Measurements from ENCODE around the gene CCDC194.
A peak's percentile ranks its signal among the peaks of the same experiment; 100 is the strongest.

The CCDC194 gene, protein sequence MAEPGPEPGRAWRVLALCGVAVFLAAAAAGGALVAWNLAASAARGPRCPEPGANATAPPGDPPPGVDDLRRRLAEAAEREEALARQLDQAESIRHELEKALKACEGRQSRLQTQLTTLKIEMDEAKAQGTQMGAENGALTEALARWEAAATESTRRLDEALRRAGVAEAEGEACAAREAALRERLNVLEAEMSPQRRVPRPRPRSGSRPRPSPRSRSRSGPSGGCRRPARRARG

DNA sequence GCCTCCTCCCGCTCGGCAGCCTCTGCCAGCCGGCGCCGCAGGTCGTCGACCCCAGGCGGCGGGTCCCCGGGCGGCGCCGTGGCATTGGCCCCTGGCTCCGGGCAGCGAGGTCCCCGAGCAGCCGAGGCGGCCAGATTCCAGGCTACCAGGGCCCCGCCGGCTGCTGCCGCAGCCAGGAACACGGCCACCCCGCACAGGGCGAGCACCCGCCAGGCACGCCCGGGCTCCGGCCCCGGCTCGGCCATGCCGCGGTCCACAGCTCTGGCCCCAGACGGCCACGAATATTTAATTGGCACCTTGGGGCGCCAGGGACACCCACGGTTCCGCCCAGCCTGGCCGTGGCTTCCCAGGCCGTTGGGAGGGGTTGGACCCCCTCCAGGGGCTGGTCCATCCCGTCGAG is at the start of gene CCDC194:
Gene CCDC194 (minus strand): TSS at position 283 of the 400 bp plus-strand sequence. CDS start 38 bp downstream, at position 245.
- DNase-seq = no peak

DNA sequence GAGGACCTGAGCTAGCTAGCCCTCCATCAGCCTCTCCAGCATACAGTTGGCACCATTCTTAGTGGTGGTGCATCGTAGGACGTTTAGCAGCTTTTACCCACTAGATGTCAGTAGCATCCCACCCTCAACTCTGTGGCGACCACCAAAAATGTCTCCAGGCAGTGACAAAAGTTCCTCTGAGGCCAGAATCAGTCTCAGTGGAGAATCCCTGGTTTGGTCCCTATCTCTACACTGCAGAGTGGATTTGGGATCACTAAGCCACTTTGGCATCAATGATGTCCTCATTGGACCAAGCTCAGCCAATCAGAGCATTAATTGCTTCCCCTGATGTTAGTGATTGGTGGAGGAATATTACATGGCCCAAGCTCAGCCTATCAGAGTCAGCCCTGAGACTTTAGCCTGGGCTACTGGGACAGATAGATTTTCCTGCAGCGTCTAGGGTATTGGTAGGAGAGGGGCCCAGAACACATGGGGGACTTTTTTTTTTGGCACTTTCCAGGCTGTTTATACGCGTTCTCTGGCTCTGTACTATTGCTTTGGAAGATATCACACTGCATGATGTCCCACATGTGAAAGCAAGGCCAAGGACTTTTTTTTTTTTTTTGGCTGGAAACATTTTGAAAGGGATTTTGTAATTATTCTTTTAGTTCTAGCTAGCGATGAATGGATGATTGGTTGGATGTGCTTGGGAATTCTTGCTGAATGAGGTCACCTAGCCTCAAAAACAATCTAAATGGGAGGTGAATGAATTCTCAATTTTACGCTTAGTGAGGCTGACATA is 47.4 kb upstream of the CCDC194 start:
- peak; percentile 13 for DNase-seq

DNA sequence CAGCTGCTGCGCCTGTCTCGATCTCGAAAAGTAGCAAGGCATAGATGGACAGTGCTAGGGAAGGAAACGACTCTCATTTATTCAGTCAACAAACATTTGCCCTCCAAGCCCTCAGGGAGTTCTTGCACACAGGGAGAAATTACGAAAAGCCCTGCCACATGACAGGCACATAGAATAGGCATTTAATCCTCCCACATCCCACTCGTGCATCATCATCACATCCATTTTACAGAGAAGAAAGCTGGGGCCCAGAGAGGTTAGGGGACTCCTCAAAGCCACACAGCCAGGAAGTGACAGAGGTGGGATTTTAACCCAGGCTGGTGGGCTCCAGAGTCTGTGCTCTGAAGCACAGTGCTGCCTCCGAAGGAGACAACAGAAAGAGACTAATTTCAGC is 42.9 kb upstream of the CCDC194 start:
- DNase-seq = no peak

DNA sequence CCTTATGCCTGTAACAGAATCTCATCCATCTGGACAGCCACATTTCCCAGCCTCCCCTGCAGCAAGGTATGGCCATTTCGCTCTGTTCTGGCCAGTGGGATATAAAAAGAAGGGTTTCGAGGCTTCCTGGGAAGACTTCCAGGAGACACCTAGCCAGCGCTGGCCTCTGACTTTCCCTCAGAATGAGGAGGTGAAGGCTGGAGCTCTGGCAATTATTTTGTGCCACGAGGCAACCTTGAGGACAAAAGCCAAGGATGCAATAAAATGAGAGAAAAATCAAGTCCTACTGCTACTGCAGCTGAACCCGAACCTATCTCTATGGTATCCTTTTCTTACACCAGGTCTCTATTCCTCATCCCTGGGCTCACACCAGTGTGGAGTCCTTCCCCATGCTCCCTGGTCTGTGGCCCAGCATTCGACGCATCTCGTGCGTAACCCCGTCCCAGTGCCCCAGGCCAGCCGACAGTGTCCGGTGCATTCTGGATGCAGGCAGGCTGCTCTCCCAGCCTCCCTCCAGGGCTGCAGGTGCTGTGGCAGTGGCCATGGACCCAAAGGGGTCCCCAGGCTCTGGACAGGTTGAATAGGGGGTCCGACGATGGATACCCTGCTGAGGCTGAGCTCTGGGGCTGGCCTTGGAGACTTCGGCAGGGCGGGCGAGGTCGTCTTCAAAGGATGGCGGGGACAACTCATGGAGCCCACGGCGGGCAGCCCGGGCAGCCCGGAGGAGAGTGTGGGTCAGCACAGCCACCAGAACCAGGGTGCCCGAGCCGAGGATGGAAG is 42.3 kb upstream of the CCDC194 start:
- DNase-seq = no peak

DNA sequence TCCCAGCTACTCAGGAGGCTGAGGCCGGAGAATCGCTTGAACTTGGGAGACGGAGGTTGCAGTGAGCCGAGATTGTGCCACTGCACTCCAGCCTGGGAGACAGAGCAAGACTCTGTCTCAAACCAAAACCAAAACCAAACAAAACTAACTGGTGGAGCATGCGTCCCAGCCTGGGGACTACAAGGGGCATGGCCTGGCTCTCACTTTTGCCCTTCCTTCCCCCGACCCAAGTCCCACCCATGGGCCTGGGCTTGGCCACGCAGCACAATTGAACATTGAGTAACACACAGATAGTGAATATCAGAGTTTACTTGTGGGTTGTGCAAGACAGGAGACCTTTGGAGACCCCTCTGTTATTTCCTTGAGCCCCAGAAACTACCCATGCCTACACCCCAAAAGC is 41.2 kb upstream of the CCDC194 start:
- DNase-seq = no peak

DNA sequence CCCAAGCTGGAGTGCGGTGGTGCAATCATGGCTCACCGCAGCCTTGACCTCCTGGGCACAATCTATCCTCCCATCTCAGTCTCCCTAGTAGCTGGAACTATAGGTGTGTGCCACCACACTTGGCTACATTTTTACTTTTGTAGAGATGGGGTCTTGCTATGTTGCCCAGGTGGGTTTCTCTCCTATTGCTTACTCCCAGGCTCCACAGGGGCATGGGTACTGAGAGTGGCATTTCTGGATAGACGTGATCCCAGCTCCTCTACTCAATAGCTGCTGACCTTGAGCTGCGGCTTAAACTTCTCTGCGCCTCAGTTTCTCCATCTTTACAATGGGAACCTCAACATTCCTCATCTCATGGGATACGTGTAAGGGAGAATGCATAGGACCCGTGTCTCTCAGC is 37.4 kb upstream of the CCDC194 start:
- DNase-seq = no peak

DNA sequence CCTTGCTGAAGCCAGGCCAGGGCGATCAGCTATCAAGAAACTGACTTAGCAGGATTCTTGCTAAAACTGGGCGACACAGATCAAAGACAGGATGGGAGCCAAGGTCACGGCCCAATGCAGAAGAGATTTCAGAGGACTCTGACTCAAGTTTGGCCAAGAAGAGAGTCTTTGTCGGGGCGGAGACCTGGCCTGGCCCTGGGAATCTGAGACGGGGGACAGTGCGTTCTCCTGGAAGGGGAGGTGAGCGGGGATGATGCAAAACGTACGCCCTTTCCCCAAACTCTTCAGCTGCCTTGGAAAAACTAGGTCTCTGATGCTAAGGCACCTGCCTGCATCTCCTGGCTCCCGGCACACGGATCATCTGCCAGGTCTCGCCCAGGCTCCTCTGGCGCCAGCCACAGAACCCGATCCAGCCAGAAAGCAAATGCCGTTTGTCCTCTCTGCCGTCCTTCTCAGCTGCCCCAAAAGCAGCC is 35.7 kb upstream of the CCDC194 start:
- no peak for DNase-seq

DNA sequence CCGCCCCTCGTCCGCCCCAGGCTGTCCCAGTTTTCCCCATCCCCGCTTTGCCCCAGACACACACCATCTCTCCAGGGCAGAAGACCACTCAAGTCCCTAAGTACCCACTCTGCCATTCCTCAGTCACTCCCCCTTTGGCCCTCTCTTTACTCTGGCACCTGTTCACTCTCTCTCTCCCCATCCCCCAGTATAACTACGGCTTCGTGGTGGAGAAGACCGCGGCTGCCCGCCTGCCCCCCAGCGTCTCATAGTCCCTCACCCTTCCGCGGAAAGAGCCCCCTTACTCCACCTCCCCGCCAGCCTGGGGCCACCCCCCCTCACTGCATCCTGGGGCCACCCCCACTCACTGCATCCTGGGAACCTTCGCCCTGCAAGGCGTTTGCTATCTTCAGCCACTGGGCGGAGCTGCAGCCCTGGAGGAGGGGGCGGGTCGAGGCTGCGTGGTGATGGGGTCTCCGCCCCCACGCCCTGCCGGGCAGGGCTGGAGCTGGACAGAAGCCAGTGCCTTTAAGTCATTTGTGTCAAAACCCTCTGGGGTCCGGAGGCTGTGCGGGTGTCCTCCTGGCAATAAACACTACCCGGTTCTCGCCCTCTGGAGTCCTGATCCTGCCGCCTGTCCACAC is 30.9 kb upstream of the CCDC194 start:
- peak; percentile 50 for DNase-seq

DNA sequence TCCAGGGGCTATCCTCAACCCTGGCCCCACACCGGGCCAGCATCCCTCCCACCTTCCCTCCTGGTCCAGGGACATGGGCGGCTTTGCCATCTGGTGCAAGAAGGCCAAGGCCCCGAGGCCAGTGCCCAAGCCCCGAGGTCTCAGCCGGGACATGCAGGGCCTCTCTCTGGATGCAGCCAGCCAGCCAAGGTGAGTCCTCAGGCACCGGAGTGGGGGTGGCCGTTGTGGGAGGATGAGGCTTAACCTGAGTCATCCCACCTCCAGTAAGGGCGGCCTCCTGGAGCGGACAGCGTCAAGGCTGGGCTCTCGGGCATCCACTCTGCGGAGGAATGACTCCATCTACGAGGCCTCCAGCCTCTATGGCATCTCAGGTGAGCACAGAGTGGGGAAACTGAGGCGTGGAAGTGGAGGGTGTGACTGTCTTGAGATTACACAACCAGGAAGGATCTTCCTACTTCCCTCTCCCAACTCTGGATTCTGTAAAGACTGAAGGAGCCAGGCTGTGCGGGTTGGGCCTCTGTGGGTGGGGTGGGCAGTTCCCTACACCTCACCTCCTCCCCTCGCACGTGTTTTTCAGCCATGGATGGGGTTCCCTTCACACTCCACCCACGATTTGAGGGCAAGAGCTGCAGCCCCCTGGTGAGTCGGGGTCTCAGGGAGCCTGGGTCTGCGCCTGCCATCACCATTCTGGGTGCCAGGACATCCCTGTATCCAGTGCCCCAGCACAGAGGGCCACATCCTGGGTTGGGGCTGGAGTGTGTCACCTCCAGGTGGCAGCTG is 29.6 kb upstream of the CCDC194 start:
- DNase-seq = no peak

DNA sequence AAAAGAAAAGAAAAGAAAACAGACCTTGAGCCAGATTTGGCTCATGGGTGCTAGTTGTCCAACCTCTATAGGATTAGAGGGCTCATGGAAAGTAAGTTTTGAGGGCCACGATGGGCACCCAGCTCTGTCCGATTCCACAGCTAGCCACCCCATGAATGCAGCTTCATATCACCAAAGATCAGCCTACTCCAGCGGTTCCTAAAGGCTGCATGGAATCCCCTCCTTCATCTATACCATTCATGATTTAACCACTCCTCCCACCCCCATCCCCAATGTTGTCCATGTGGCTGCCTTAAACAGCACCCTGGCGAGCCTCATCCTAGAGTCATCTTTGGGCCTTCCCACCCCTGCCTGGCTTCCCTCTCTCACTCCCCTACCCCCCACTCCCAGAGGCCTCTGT is 27.9 kb upstream of the CCDC194 start:
- no peak for DNase-seq

DNA sequence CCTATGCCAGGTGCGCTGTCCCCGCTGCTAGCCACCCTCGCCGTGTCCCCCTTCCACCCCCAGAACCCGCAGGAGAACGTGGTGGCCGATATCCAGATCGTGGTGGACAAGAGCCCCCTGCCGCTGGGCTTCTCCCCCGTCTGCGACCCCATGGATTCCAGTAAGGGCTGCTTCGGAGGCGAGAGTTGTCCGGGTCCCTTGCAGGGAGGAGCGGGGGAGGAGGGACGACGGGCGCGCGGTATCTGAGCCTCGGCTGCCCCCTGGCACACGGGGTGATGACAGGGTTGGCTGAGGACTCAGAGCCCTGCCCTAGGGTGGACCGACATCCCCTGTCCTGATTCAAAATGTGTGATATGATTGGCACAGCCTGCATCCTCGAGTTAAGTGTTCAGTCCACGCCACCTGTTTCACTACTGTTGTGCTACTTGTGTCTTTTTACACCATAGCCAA is 26.5 kb upstream of the CCDC194 start:
- peak; percentile 27 for DNase-seq

DNA sequence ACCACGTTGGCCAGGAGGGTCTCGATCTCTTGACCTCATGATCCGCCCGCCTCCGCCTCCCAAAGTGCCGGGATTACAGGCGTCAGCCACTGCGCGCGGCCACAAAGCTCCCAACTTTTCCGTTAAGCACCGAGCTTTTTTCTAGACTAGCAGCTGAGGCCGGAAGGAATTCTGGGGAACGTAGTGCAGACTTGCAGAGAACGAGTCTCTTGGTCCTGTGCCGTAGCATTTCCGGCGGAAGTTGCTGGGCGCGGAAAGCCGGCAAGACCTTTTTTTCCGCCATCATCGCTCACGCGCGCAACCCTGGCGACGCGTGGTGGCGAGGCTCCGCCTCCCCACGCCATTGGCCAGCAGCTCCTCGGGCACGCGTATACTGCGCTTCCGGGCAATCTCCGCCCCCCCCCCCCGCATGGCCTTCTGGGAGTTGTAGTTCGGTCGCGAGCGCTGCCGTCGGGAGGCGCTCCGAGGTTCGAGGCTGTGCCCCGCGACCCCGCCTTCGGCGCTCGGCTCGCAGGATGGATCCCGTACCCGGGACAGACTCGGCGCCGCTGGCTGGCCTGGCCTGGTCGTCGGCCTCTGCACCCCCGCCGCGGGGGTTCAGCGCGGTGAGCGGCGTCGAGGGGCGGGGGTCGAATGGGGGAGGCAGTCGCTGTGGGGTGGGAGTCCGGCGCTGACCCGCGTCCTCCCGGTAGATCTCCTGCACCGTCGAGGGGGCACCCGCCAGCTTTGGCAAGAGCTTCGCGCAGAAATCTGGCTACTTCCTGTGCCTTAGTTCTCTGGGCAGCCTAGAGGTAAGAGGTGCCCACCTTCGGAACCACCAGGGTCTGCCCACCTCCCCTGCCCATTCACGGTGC is 25.9 kb upstream of the CCDC194 start, which contains the start of gene MVB12A:
Gene MVB12A (plus strand): TSS at position 427 of the 854 bp plus-strand sequence. CDS start 89 bp downstream, at position 516.
- peak; percentile 98 for DNase-seq

DNA sequence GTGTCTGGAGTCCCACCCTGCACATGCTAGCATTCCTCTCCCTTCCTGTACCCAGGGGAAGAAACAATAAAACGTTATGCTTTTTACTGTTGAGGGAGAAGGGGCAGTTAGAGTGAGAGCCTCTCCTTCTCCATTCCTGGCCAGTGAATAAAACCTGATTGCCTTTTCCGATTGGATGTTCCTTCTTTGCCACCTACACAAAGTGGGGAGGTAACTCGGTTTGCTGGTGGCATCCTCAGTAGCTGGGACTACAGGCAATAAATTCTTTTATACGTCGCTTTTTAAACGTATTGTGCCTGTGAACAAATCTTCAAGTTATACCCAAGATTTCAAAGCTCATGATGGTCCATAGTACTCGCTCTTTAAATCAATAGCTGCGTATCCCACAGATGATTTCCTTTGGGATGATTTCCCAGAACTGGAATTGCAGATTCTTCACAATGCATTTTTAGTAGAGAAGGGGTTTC is 25.2 kb upstream of the CCDC194 start:
- no peak for DNase-seq

DNA sequence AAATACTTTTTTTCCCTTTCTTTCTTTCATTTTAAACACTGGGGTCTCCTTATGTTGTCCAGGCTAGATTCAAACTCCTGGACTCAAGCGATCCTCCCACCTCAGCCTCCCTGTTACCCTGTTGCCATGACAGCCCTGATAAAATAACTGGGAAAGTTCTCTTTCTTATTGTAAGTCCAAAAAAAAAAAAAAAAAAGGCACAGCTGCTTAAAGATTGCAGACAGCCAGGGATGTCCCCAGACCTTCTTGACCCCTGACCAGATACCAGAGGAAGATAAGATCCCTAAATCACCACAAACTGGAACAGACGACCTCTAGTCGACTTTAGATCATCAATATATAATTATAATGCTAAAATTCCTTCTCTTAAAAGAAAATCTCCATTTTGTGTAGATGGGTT is 24.7 kb upstream of the CCDC194 start:
- DNase-seq = no peak

DNA sequence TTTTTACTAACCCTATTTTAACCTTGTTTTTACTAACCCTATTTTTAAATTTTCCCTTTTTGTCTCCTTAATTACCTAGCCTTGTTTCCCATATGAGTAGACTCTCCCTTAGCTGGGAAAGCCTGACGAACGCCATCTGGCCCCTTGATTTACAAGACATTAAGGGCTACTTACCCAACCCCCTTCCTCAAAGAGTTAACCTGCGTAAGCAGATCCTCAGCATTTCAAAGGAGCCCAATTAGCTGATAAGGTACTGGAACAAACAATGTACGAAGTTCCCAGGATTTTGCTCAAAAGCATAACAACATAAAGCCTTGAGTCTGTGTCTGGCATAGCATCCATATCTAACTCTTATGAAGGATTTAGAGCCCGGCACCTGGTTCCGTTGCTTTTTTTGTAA is 21.1 kb upstream of the CCDC194 start:
- DNase-seq = no peak

DNA sequence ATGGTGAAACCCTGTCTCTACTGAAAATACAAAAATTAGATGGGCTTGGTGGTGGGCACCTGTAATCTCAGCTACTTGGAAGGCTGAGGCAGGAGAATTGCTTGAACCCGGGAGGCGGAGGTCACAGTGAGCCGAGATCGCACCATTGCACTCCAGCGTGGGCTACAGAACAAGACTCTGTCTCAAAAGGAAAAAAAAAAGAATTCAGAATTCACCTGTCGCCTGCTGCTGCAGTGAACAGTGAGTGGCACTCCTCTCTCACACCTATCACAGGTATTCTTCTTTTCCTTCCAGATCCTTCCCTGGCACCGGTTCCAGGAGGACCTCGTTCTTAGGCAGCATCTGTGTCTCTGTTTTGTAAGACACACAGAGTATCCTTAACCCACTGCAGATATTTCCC is 20.1 kb upstream of the CCDC194 start:
- no peak for DNase-seq

DNA sequence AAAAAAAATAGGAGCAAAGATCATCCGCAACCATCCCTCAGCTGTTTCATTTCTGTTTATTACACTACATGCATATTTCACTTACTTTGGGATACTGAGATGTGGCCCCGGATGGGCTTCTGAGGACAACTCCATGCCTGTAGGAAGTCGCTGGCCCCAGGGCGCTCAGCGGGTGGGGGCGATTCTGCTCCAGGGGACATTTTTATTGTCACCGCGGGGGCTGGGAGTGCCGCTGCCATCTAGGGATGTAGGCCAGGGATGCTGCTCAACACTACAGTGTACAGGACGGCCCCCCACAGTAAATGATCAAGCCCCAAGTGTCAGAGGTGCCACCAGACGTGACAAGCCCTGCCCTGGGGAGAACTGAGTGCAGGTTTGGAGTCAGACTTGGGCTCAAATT is 17.8 kb upstream of the CCDC194 start:
- no peak for DNase-seq

DNA sequence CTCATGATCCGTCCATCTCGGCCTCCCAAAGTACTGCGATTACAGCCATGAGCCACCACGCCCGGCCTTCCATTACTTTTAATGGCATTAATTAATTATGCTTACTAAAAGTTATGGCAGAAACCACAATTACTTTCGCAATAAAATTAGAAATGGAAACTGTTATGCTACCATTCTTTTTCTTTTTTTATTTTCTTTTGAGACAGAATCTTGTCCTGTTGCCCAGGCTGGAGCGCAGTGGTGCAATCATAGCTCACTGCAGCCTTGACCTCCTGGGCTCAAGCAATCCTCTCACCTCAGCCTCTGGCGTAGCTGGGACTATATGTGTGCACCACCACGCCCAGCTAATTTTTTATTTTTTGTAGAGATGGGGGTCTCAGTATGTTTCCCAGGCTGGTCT is 16.0 kb upstream of the CCDC194 start:
- no peak for DNase-seq

DNA sequence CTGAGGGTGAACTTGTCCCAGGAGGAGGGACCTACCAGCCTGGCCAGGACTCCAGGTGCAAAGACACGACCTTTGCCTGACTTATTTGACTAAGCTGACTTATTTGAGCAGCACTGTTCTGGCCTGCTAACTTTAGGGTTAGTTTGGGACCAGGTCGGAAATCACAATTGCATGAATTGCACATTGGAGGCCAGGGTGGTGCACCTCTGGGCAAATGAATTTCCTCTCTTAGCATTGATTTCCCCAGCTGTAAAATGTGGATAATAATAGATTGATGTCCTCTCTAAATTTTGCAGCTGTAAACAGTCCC is 12.8 kb upstream of the CCDC194 start:
- DNase-seq = no peak

DNA sequence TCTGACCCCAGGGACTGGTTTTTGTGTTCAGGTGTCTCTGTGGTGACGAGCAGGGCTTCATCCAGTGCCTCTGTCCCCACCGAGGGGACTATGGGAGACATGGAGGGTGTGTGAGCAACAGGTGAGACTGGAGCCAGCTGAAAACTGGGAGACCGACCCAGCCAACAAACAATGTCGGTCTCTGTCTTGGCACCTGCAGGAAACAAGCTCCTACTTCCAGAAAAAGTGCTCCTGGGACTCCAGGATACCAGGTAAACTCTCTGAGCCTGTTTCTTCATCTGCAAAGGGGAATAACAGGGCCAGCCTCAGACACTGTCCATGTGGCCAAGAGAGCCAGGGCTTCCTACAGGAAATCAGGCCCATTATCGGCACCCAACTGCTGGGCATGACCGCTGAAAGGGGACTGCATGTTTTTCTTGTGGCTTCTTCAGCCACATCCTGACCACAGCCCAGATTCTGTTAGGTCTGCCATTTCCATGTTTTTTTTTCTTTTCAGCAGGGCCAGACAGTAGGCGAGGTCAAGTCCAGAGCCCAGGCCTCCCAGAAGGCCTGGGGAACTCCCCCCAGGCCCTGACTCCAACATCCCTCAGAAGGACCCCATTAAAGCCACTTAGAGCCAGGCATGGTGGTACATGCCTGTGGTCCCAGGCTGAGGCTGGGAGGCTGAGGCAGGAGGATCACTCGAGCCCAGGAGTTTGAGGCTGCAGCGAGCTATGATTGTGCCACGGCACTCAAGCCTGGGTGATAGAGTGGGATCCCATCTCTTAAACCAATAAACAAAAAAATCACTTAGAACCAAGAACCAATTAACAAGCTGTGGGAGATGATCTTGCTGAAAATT is 12.3 kb upstream of the CCDC194 start:
- DNase-seq = no peak

Measured in NCI-H1105 (cell line).